Natural killer cell (primary cell): ENCODE measurements around the gene SCMH1. TPM values are rescaled to one million over a fixed set of nuclear protein-coding genes. Genes with fewer than 3 reads are reported as not detected.

Experiments
- ATAC-seq, 3 donors: fragments of 150-1000 bp in 2 of 3; fragments of 200-7000 bp in 1 of 3; cut with Tn5 transposase; 1 replicate in 1 of 3; 2 replicates in 2 of 3; pipeline ENCODE4 v1.10.0; 2021; ENCODE audit warnings: mild to moderate bottlenecking in 2 of 3, moderate library complexity in 2 of 3
- DNase-seq, 2 donors: peaks; one replicate each; pipeline versions ENCODE4 v3.0.0 to v3.0.0-alpha.2; 2013 to 2021; ENCODE audit warnings: mixed read lengths in 1 of 2
- H3K27ac ChIP-seq: one replicate; pipeline ENCODE4 v1.5.1; 2013; ENCODE audit warnings: mild to moderate bottlenecking, low read length
- H3K27me3 ChIP-seq: one replicate; pipeline ENCODE4 v1.6.1; 2013; ENCODE audit warnings: low read length; ENCODE audit not compliant: control insufficient read depth, insufficient read depth
- H3K36me3 ChIP-seq: one replicate; pipeline ENCODE4 v1.6.1; 2013; ENCODE audit warnings: low read length; ENCODE audit not compliant: control insufficient read depth, insufficient read depth
- H3K4me1 ChIP-seq: one replicate; pipeline ENCODE4 v1.6.1; 2013; ENCODE audit warnings: low read length; ENCODE audit not compliant: control insufficient read depth, insufficient read depth
- H3K4me3 ChIP-seq: one replicate; pipeline ENCODE4 v1.5.1; 2013; ENCODE audit warnings: low read length
- H3K9me3 ChIP-seq: one replicate; pipeline ENCODE4 v1.6.1; 2013; ENCODE audit warnings: low read length; ENCODE audit not compliant: control insufficient read depth, insufficient read depth
- H3K27ac Mint-ChIP-seq, 2 donors: one replicate each; pipeline ENCODE4 v1.8.0; 2022; ENCODE audit warnings: mild to moderate bottlenecking in 2 of 2, mixed read lengths in 2 of 2, moderate library complexity in 1 of 2
- H3K27me3 Mint-ChIP-seq, 2 donors: one replicate each; pipeline ENCODE4 v1.8.0; 2022; ENCODE audit warnings: low read depth in 2 of 2, mixed read lengths in 2 of 2
- H3K36me3 Mint-ChIP-seq: one replicate; pipeline ENCODE4 v1.8.0; 2022; ENCODE audit warnings: mixed read lengths
- H3K4me1 Mint-ChIP-seq, 2 donors: one replicate each; pipeline ENCODE4 v1.8.0; 2022; ENCODE audit warnings: mixed read lengths in 2 of 2
- H3K4me3 Mint-ChIP-seq: one replicate; pipeline ENCODE4 v1.8.0; 2022; ENCODE audit warnings: mild to moderate bottlenecking, moderate library complexity, mixed read lengths
- H3K9me3 Mint-ChIP-seq, 2 donors: one replicate each; pipeline ENCODE4 v1.8.0; 2022; ENCODE audit warnings: mixed read lengths in 2 of 2
- WGBS: methylation state at CpG from one replicate; pipeline ENCODE4 v1.1.7; 2013; ENCODE audit warnings: missing lambda C conversion rate; ENCODE audit not compliant: insufficient coverage; 5-methylcytosine and 5-hydroxymethylcytosine counted together
- intact Hi-C: fragments of 100-400 bp; cut with micrococcal nuclease; formaldehyde crosslinking; loops from one replicate; pipeline ENCODE4 v1.14.2; 2022
- total RNA-seq, 4 donors: library from RNA; stranded (reverse); fragments of 120-200 nt in 1 of 4; gene quantifications; one replicate each; pipeline versions ENCODE4 v1.2.3 to v1.2.4, GENCODE V29; 2013 to 2022
- TF ChIP-seq, protein P1 (sequence below): fragments of 200-600 bp; IDR thresholded peaks from one replicate; pipeline ENCODE4 v1.8.0; 2022; ENCODE audit warnings: antibody characterized with exemption

The SCMH1 gene
- total RNA-seq, 3 donors from 2014 or later (not counting 1 experiment from before 2014, with no cell fraction given), result 8.3 to 10.2 (median 9.1) TPM

DNA sequence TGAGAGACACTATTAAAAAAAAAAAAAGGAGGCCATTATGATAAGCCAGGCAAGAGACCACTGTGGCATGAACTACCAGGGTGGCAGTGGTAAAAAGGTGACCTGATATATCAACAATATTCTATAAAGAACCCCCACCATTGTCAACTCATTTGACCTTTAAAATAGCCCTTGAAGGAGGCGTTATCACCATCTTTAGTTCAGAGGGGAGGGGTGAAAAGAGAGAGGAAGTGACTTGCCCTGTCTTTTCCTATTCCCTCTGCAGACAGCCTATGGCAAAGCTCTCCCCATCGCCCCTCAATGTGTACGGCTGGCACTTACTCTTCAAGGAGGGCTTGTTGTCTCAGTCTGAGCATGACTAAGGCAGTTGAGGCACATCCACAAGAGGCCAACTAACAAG is 208.8 kb downstream of the SCMH1 start:
- no peaks in the 10 kb centered on the region for H3K36me3 Mint-ChIP-seq

DNA sequence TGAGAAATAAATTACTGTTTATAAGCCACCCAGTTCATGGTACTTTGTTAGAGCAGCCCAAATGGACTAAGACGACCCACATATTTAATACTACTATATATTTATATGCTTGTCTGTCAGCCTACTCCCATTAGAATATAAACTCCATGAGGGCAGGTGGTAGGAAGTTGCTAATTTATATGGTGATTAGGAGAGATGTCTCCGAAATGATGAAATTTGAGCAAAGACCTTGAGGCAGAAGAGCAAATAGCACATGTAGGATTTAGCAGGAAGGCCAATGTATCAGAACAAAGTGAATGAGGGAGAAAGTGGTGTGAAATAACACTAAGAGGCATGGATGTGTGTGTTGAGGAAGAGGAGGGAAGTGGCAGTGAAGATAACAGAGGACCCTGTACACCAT is 210.0 kb downstream of the SCMH1 start:
- Mint-ChIP-seq H3K27me3 (no peaks in the 10 kb centered on the region), H3K9me3 (no peaks in the 10 kb centered on the region), H3K4me3 (no peak overlapping the region), H3K36me3 (no peaks in the 10 kb centered on the region), H3K4me1 (no peaks in the 10 kb centered on the region), H3K27ac (no peak overlapping the region)
- no peak for ATAC-seq
- 47% methylated on average over 1 of the region's 2 CpGs for WGBS
- peaks cover 22% of the 10 kb centered on the region for H3K36me3 ChIP-seq
- TF ChIP-seq, protein P1, sequence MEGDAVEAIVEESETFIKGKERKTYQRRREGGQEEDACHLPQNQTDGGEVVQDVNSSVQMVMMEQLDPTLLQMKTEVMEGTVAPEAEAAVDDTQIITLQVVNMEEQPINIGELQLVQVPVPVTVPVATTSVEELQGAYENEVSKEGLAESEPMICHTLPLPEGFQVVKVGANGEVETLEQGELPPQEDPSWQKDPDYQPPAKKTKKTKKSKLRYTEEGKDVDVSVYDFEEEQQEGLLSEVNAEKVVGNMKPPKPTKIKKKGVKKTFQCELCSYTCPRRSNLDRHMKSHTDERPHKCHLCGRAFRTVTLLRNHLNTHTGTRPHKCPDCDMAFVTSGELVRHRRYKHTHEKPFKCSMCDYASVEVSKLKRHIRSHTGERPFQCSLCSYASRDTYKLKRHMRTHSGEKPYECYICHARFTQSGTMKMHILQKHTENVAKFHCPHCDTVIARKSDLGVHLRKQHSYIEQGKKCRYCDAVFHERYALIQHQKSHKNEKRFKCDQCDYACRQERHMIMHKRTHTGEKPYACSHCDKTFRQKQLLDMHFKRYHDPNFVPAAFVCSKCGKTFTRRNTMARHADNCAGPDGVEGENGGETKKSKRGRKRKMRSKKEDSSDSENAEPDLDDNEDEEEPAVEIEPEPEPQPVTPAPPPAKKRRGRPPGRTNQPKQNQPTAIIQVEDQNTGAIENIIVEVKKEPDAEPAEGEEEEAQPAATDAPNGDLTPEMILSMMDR, result no peak
- H3K27me3 ChIP-seq, result no peaks in the 10 kb centered on the region
- DNase-seq, result no peak
- no peak overlapping the region for H3K4me3 ChIP-seq
- H3K9me3 ChIP-seq, result no peaks in the 10 kb centered on the region
- no peak overlapping the region for H3K27ac ChIP-seq
- no peaks in the 10 kb centered on the region for H3K4me1 ChIP-seq
- intact Hi-C loops, result no loop called here

More for the DNA sequence above, 208.8 kb downstream of the SCMH1 start:
- Histone ChIP-seq H3K36me3 (peaks cover 21% of the 10 kb centered on the region), H3K9me3 (no peaks in the 10 kb centered on the region), H3K4me3 (no peak overlapping the region), H3K27ac (no peak overlapping the region), H3K27me3 (no peaks in the 10 kb centered on the region), H3K4me1 (no peaks in the 10 kb centered on the region)
- Mint-ChIP-seq H3K9me3 (no peaks in the 10 kb centered on the region), H3K27ac (no peak overlapping the region), H3K27me3 (no peaks in the 10 kb centered on the region), H3K4me1 (no peaks in the 10 kb centered on the region), H3K4me3 (no peak overlapping the region)
- ATAC-seq, result no peak
- no peak for DNase-seq
- 96% methylated on average over 2 of the region's 3 CpGs for whole genome bisulfite sequencing
- TF ChIP-seq, protein P1, result no peak
- intact Hi-C loops, result no loop called here

DNA sequence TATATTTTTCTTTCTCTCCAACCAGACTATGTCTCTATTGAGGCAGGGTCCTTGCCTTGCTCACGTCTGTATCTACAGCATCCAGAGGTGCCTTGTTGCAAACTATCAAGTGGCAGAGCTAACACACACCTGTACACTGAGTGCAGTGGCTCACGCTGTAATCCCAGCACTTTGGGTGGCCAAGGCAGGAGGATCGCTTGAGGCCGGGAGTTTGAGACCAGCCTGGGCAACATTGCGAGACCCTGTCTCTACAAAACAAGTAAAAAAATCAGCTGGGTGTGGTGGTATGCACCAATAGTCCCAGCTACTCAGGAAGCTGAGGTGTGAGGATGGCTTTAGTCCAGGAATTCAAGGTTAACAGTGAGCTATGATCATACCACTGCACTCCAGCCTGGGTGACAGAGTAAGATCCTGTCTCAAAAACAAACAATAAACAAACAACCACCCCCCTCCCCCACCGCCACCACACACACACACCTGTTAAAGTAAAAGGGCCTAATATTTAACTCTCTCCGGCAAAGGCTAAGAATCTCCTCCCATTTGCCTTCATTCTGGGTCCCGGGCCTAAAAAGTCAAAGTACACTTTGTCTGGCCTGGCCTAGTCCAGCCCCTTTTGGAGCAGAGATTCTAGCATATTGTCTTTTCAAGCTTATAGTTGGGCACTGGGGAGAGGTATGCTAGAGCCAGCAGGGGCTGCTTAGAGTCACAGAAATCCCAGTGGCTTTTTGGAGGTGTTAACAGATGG is 211.1 kb downstream of the SCMH1 start:
- H3K4me3 ChIP-seq, result no peak overlapping the region
- intact Hi-C loops, result no loop called here
- no peaks in the 10 kb centered on the region for H3K9me3 ChIP-seq
- Mint-ChIP-seq H3K36me3 (no peaks in the 10 kb centered on the region), H3K9me3 (no peaks in the 10 kb centered on the region), H3K4me1 (peaks cover 5 to 6% of the 10 kb centered on the region in 2 donors), H3K27me3 (no peaks in the 10 kb centered on the region), H3K27ac (no peak overlapping the region), H3K4me3 (no peak overlapping the region)
- ATAC-seq, result no peak
- TF ChIP-seq, protein P1, result no peak
- H3K27ac ChIP-seq, result no peak overlapping the region
- no peak for DNase-seq
- no peaks in the 10 kb centered on the region for H3K27me3 ChIP-seq
- peaks cover 18% of the 10 kb centered on the region for H3K36me3 ChIP-seq
- WGBS, result 94% methylated on average over 8 of the region's 8 CpGs
- peaks cover 6% of the 10 kb centered on the region for H3K4me1 ChIP-seq
